GM23338 (cell line): ENCODE measurements around the gene LRRFIP2. TPM values are rescaled to one million over a fixed set of nuclear protein-coding genes. Genes with fewer than 3 reads are reported as not detected.
"Not testable (repeated sequence)": the region's sequence is repeated elsewhere in the genome, so short reads cannot be mapped to it uniquely, and the experiment has no call there.

ENCODE experiments used
- ATAC-seq: fragments of 200-7000 bp; cut with Tn5 transposase; 3 replicates; pipeline ENCODE4 v1.9.1; 2020
- DNase-seq: peaks from one replicate; pipeline ENCODE4 v3.0.0-alpha.2; 2015; ENCODE audit warnings: low spot score
- H2AFZ ChIP-seq: fragments of 200-600 bp; sonication (generic); 2 replicates; pipeline ENCODE4 v1.8.0; 2016; ENCODE audit warnings: antibody characterized with exemption, mild to moderate bottlenecking, moderate library complexity
- H3F3A ChIP-seq: fragments of 200-600 bp; sonication (generic); replicated peaks from 2 replicates; pipeline ENCODE4 v1.8.0; 2017; ENCODE audit warnings: antibody characterized with exemption, mixed run types, low read depth
- H3K27ac ChIP-seq: fragments of 200-600 bp; sonication (generic); 2 replicates; pipeline ENCODE4 v1.6.1; 2016; ENCODE audit warnings: low read depth
- H3K27me3 ChIP-seq: fragments of 200-600 bp; sonication (generic); 2 replicates; pipeline ENCODE4 v1.8.0; 2016; ENCODE audit warnings: mild to moderate bottlenecking, mixed run types, moderate library complexity; ENCODE audit not compliant: insufficient read depth
- H3K36me3 ChIP-seq: fragments of 200-600 bp; sonication (generic); 2 replicates; pipeline ENCODE4 v1.8.0; 2016; ENCODE audit warnings: mild to moderate bottlenecking; ENCODE audit not compliant: insufficient read depth
- H3K4me1 ChIP-seq: fragments of 200-600 bp; sonication (generic); 2 replicates; pipeline ENCODE4 v1.8.0; 2016; ENCODE audit warnings: mild to moderate bottlenecking, moderate library complexity; ENCODE audit not compliant: insufficient read depth
- H3K4me2 ChIP-seq: fragments of 200-600 bp; sonication (generic); 2 replicates; pipeline ENCODE4 v1.7.1; 2017; ENCODE audit warnings: mixed run types
- H3K4me3 ChIP-seq: fragments of 200-600 bp; sonication (generic); 2 replicates; pipeline ENCODE4 v1.6.1; 2016; ENCODE audit warnings: mixed run types
- H3K79me2 ChIP-seq: fragments of 200-600 bp; sonication (generic); replicated peaks from 2 replicates; pipeline ENCODE4 v1.8.0; 2017; ENCODE audit warnings: mild to moderate bottlenecking; ENCODE audit not compliant: insufficient read depth
- H3K9me2 ChIP-seq: fragments of 200-600 bp; sonication (generic); 2 replicates; pipeline ENCODE4 v1.8.0; 2017; ENCODE audit not compliant: insufficient read depth
- H4K20me1 ChIP-seq: fragments of 200-600 bp; sonication (generic); replicated peaks from 2 replicates; pipeline ENCODE4 v1.8.0; 2017; ENCODE audit warnings: mild to moderate bottlenecking; ENCODE audit not compliant: insufficient read depth
- H3K27ac Mint-ChIP-seq: 2 replicates; pipeline ENCODE4 v1.8.0; 2020; ENCODE audit warnings: inconsistent platforms, mild to moderate bottlenecking, moderate library complexity, mixed read lengths
- H3K27me3 Mint-ChIP-seq: 3 replicates; pipeline ENCODE4 v1.8.0; 2022; ENCODE audit warnings: low read depth, mild to moderate bottlenecking, moderate library complexity, mixed read lengths, inconsistent platforms; ENCODE audit not compliant: insufficient read depth, poor library complexity
- H3K36me3 Mint-ChIP-seq: 3 replicates; pipeline ENCODE4 v1.8.0; 2021; ENCODE audit warnings: low read depth, mild to moderate bottlenecking, inconsistent platforms, moderate library complexity, mixed read lengths
- H3K4me1 Mint-ChIP-seq: 3 replicates; pipeline ENCODE4 v1.8.0; 2020; ENCODE audit warnings: mild to moderate bottlenecking, inconsistent platforms, mixed read lengths
- H3K4me3 Mint-ChIP-seq: 3 replicates; pipeline ENCODE4 v1.8.0; 2021; ENCODE audit warnings: moderate library complexity, mild to moderate bottlenecking, inconsistent platforms, mixed read lengths
- H3K9me3 Mint-ChIP-seq: 3 replicates; pipeline ENCODE4 v1.8.0; 2020; ENCODE audit warnings: moderate library complexity, mild to moderate bottlenecking, inconsistent platforms, mixed read lengths
- CREB1 ChIP-seq: fragments of 250-450 bp; sonication (Bioruptor Pico); IDR thresholded peaks from 2 replicates; pipeline ENCODE4 v1.5.0; 2020; ENCODE audit warnings: low read depth, mild to moderate bottlenecking, moderate library complexity
- EZH2 ChIP-seq: fragments of 200-600 bp; sonication (generic); IDR thresholded peaks from one replicate; pipeline ENCODE4 v1.8.0; 2017; ENCODE audit warnings: antibody characterized with exemption, mild to moderate bottlenecking, low read depth; ENCODE audit not compliant: unreplicated experiment
- EZH2phosphoT487 ChIP-seq: fragments of 200-600 bp; sonication (generic); IDR thresholded peaks from one replicate; pipeline ENCODE4 v1.8.1; 2018; ENCODE audit warnings: antibody characterized with exemption; ENCODE audit not compliant: unreplicated experiment
- POLR2AphosphoS5 ChIP-seq: IDR thresholded peaks from 2 replicates; pipeline ENCODE4 v1.6.1; 2016; ENCODE audit warnings: antibody characterized with exemption, low read depth
- ZNF114 ChIP-seq: fragments of 250-450 bp; sonication (Bioruptor Pico); IDR thresholded peaks from 2 replicates; pipeline ENCODE4 v1.5.0; 2020; ENCODE audit warnings: mild to moderate bottlenecking, moderate library complexity
- ZNF331 ChIP-seq: fragments of 250-450 bp; sonication (Bioruptor Pico); IDR thresholded peaks from 2 replicates; pipeline ENCODE4 v1.5.0; 2020; ENCODE audit warnings: low read depth, mild to moderate bottlenecking, moderate library complexity
- polyA plus RNA-seq: library from polyadenylated mRNA; unstranded; fragments of >200 nt; fragmentation: Nextera tagmentation; extraction: Ambion mirVana; gene quantifications from 2 replicates; pipeline ENCODE4 v1.2.1, GENCODE V29; 2016
- total RNA-seq: library from RNA; depleted of rRNA; stranded (reverse); fragments of >200 nt; shearing (Covaris generic); gene quantifications from 2 replicates; pipeline ENCODE4 v1.2.3, GENCODE V29; 2014
- TF ChIP-seq, protein P1 (sequence below): fragments of 250-450 bp; sonication (Bioruptor Pico); IDR thresholded peaks from 2 replicates; pipeline ENCODE4 v1.5.0; 2020; ENCODE audit warnings: mild to moderate bottlenecking, moderate library complexity
- TF ChIP-seq, protein P2 (sequence below): IDR thresholded peaks from 2 replicates; pipeline ENCODE4 v1.6.1; 2016; ENCODE audit warnings: antibody characterized with exemption
- TF ChIP-seq, protein P3 (sequence below), 2 experiments: fragments of 200-600 bp in 1 of 2; sonication (generic) in 1 of 2; conservative IDR thresholded peaks; 2 replicates each; pipeline versions ENCODE4 v1.5.1 to v1.6.1; 2016 to 2017; ENCODE audit warnings: antibody characterized with exemption in 2 of 2, low read depth in 2 of 2, mild to moderate bottlenecking in 2 of 2, moderate library complexity in 1 of 2
- TF ChIP-seq, protein P4 (sequence below): IDR thresholded peaks from one replicate; pipeline ENCODE4 v1.6.1; 2018; ENCODE audit warnings: antibody characterized with exemption; ENCODE audit not compliant: unreplicated experiment

The LRRFIP2 gene
- total and polyA plus RNA-seq, 2 experiments from 2014 or later = 20.3 to 29.0 TPM

DNA sequence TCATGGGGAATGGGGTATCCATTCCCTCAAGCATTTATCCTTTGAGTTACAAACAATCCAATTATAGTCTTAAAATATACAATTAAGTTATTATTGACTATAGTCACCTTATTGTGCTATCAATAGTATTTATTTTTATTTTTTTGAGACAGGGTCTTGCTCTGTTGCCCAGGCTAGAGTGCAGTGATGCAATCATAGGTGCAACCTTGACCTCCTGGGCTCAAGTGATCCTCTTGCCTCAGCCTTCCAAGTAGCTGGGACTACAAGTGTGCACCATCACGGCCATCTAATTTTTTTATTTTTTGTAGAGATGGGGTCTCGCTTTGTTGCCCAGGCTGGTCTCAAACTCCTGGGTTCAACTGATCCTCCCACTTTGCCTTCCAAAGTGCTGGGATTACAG, 48.2 kb upstream of the LRRFIP2 start:
- not testable (repeated sequence) for H3K4me2 ChIP-seq, H3K27ac ChIP-seq, H3K4me3 ChIP-seq, H3F3A ChIP-seq, DNase-seq, H2AFZ ChIP-seq, H3K79me2 ChIP-seq, H3K27me3 ChIP-seq, H4K20me1 ChIP-seq, H3K4me1 Mint-ChIP-seq, H3K4me1 ChIP-seq, H3K9me3 Mint-ChIP-seq, ATAC-seq, H3K4me3 Mint-ChIP-seq, H3K27ac Mint-ChIP-seq, H3K27me3 Mint-ChIP-seq, H3K9me2 ChIP-seq, H3K36me3 Mint-ChIP-seq, H3K36me3 ChIP-seq

DNA sequence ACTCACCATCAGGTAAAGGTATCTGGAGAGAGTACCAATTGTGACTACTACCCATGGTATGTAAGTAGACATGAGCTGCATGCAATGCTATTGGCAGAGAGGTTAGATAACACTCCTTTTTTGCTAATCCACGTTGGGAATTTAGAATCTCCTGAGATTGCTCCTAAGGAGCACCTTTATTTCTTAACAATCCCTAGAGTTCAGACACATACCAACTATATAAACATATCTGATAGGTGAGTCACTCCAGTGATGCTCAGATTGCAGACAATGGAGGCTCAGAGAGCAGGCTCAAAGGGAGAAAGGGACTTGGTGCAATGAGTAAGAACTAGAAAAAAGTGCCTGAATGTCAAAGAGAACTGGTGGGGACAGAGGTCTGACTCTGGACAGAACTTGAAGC, 47.0 kb upstream of the LRRFIP2 start:
- H3K27ac ChIP-seq = no peak overlapping the region
- DNase-seq (no peak), ATAC-seq (no peak)
- no peaks in the 10 kb centered on the region; the same call in 2 of the 3 replicates for H3K36me3 Mint-ChIP-seq
- no peak overlapping the region for H3K27ac Mint-ChIP-seq
- H3F3A ChIP-seq = no peaks in the 10 kb centered on the region
- no peak overlapping the region for H3K4me3 ChIP-seq
- peaks cover 7% of the 10 kb centered on the region for H3K27me3 Mint-ChIP-seq
- H4K20me1 ChIP-seq = no peaks in the 10 kb centered on the region
- no peaks in the 10 kb centered on the region for H3K27me3 ChIP-seq
- H3K9me3 Mint-ChIP-seq = peaks cover 14% of the 10 kb centered on the region
- no peaks in the 10 kb centered on the region for H3K79me2 ChIP-seq
- no peaks in the 10 kb centered on the region for H3K9me2 ChIP-seq
- no peaks in the 10 kb centered on the region for H3K36me3 ChIP-seq
- no peak overlapping the region for H3K4me2 ChIP-seq
- no peak overlapping the region for H3K4me3 Mint-ChIP-seq
- H3K4me1 Mint-ChIP-seq = no peaks in the 10 kb centered on the region
- no peaks in the 10 kb centered on the region for H3K4me1 ChIP-seq
- no peak overlapping the region for H2AFZ ChIP-seq
- TF ChIP-seq POLR2AphosphoS5 = no peak
- TF ChIP-seq EZH2phosphoT487 = no peak
- TF ChIP-seq, protein P1, sequence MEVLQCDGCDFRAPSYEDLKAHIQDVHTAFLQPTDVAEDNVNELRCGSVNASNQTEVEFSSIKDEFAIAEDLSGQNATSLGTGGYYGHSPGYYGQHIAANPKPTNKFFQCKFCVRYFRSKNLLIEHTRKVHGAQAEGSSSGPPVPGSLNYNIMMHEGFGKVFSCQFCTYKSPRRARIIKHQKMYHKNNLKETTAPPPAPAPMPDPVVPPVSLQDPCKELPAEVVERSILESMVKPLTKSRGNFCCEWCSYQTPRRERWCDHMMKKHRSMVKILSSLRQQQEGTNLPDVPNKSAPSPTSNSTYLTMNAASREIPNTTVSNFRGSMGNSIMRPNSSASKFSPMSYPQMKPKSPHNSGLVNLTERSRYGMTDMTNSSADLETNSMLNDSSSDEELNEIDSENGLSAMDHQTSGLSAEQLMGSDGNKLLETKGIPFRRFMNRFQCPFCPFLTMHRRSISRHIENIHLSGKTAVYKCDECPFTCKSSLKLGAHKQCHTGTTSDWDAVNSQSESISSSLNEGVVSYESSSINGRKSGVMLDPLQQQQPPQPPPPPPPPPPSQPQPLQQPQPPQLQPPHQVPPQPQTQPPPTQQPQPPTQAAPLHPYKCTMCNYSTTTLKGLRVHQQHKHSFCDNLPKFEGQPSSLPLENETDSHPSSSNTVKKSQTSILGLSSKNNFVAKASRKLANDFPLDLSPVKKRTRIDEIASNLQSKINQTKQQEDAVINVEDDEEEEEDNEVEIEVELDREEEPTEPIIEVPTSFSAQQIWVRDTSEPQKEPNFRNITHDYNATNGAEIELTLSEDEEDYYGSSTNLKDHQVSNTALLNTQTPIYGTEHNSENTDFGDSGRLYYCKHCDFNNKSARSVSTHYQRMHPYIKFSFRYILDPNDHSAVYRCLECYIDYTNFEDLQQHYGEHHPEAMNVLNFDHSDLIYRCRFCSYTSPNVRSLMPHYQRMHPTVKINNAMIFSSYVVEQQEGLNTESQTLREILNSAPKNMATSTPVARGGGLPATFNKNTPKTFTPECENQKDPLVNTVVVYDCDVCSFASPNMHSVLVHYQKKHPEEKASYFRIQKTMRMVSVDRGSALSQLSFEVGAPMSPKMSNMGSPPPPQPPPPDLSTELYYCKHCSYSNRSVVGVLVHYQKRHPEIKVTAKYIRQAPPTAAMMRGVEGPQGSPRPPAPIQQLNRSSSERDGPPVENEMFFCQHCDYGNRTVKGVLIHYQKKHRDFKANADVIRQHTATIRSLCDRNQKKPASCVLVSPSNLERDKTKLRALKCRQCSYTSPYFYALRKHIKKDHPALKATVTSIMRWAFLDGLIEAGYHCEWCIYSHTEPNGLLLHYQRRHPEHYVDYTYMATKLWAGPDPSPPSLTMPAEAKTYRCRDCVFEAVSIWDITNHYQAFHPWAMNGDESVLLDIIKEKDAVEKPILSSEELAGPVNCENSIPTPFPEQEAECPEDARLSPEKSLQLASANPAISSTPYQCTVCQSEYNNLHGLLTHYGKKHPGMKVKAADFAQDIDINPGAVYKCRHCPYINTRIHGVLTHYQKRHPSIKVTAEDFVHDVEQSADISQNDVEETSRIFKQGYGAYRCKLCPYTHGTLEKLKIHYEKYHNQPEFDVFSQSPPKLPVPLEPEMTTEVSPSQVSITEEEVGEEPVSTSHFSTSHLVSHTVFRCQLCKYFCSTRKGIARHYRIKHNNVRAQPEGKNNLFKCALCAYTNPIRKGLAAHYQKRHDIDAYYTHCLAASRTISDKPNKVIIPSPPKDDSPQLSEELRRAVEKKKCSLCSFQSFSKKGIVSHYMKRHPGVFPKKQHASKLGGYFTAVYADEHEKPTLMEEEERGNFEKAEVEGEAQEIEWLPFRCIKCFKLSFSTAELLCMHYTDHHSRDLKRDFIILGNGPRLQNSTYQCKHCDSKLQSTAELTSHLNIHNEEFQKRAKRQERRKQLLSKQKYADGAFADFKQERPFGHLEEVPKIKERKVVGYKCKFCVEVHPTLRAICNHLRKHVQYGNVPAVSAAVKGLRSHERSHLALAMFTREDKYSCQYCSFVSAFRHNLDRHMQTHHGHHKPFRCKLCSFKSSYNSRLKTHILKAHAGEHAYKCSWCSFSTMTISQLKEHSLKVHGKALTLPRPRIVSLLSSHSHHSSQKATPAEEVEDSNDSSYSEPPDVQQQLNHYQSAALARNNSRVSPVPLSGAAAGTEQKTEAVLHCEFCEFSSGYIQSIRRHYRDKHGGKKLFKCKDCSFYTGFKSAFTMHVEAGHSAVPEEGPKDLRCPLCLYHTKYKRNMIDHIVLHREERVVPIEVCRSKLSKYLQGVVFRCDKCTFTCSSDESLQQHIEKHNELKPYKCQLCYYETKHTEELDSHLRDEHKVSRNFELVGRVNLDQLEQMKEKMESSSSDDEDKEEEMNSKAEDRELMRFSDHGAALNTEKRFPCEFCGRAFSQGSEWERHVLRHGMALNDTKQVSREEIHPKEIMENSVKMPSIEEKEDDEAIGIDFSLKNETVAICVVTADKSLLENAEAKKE (CRISPR knock-in tag) = no peak
- TF ChIP-seq CREB1 (CRISPR knock-in tag) = no peak
- TF ChIP-seq ZNF331 = no peak
- TF ChIP-seq ZNF114 = no peak
- TF ChIP-seq, protein P2, sequence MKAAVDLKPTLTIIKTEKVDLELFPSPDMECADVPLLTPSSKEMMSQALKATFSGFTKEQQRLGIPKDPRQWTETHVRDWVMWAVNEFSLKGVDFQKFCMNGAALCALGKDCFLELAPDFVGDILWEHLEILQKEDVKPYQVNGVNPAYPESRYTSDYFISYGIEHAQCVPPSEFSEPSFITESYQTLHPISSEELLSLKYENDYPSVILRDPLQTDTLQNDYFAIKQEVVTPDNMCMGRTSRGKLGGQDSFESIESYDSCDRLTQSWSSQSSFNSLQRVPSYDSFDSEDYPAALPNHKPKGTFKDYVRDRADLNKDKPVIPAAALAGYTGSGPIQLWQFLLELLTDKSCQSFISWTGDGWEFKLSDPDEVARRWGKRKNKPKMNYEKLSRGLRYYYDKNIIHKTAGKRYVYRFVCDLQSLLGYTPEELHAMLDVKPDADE = no peak
- TF ChIP-seq, protein P3, sequence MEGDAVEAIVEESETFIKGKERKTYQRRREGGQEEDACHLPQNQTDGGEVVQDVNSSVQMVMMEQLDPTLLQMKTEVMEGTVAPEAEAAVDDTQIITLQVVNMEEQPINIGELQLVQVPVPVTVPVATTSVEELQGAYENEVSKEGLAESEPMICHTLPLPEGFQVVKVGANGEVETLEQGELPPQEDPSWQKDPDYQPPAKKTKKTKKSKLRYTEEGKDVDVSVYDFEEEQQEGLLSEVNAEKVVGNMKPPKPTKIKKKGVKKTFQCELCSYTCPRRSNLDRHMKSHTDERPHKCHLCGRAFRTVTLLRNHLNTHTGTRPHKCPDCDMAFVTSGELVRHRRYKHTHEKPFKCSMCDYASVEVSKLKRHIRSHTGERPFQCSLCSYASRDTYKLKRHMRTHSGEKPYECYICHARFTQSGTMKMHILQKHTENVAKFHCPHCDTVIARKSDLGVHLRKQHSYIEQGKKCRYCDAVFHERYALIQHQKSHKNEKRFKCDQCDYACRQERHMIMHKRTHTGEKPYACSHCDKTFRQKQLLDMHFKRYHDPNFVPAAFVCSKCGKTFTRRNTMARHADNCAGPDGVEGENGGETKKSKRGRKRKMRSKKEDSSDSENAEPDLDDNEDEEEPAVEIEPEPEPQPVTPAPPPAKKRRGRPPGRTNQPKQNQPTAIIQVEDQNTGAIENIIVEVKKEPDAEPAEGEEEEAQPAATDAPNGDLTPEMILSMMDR (conservative IDR thresholded peaks at IDR 0.05; ENCODE audit: low read depth in 2 of 2) = no peak
- TF ChIP-seq, protein P4, sequence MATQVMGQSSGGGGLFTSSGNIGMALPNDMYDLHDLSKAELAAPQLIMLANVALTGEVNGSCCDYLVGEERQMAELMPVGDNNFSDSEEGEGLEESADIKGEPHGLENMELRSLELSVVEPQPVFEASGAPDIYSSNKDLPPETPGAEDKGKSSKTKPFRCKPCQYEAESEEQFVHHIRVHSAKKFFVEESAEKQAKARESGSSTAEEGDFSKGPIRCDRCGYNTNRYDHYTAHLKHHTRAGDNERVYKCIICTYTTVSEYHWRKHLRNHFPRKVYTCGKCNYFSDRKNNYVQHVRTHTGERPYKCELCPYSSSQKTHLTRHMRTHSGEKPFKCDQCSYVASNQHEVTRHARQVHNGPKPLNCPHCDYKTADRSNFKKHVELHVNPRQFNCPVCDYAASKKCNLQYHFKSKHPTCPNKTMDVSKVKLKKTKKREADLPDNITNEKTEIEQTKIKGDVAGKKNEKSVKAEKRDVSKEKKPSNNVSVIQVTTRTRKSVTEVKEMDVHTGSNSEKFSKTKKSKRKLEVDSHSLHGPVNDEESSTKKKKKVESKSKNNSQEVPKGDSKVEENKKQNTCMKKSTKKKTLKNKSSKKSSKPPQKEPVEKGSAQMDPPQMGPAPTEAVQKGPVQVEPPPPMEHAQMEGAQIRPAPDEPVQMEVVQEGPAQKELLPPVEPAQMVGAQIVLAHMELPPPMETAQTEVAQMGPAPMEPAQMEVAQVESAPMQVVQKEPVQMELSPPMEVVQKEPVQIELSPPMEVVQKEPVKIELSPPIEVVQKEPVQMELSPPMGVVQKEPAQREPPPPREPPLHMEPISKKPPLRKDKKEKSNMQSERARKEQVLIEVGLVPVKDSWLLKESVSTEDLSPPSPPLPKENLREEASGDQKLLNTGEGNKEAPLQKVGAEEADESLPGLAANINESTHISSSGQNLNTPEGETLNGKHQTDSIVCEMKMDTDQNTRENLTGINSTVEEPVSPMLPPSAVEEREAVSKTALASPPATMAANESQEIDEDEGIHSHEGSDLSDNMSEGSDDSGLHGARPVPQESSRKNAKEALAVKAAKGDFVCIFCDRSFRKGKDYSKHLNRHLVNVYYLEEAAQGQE = no peak
- no peak for TF ChIP-seq EZH2
